Parietal lobe (tissue), 1 donor: ENCODE data around the gene CNDP2. TPM values are rescaled to one million over a fixed set of nuclear protein-coding genes. Genes with fewer than 3 reads are reported as not detected.

Source experiments
- total RNA-seq: library from RNA; depleted of rRNA; stranded (reverse); fragments of >200 nt; gene quantifications from one replicate; pipeline ENCODE4 v1.2.3, GENCODE V29; 2014

The CNDP2 gene
- 55.1 TPM for total RNA-seq

DNA sequence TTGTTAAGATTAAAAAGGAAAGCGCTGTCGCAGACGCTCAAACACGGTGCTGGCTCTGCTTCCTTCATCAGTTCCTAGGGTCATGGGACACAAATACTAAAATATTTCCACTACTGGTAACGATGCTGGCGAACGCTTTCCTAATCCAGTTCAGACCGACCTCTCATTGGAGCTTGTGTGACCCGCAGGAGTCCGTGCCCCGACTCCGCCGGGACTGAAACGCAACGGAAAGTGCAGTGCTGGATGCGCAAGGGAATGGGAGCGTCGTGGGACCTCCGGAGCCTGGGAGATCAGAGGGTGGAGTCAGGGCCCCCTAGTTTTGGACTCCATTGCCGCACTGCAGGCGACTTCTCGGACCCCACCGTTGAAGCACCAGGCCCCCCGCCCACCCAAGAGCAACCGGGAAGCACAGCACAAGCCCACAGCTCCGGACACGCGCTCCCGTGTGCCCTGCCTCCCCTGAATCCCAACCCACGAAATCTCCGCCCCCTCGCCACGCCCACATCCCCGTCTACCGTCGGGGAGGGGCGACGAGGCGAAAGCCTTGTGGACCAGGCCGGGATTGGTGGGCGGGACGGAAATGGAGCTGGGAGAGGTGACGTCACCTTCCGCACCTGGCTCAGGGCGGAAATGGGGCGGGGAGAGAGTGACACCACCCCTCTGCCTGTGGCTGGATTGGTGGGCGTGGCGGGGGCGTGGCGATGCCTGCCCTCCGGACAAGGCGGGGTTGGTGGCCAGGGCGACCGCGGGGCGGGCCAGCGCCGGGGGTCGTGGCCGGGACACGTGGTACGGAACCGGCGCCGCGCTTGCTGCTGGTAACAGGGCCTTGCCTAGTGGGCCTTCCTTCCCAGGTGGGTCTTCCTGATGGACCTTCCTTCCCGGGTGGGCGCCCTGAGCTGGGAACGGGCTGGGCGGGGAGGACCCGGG is at the start of gene CNDP2:
TSS of gene CNDP2 (plus strand) at position 783 of the 927 bp plus-strand sequence. CDS start 3,611 bp downstream, outside the sequence.

DNA sequence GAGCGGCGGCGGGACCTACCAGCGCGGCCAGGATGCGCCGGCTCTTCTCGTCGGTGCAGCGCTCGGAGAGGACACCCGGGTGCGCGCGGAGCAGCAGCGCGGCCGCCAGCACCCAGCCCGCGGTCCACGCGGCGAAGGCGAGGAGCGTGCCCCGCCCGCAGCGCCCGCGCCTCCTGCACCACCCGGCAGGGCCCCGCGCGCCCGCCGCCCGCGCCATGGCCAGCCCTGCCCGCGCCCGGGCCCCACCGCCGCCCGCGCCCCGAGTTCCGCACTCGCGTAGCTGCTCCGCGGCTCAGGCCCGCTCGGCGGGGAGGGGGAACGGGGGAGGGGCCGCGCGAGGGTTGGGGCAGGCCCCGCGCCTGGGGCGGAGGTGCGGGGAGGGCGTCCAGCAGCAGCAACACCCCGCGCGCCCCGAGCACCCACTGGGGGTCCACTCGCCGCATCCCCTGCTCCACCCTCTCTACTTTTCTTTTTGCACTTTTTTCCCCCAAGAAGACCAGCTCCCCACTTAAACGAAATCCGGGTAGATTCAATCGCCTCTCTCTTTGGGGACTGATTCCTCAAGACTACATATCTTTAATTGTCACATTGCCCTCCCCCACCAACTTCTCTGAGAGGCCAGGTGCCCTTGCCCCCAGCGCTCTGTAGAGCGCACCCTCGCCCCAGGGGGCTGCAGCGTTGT is 39.0 kb upstream of the CNDP2 start, which contains the start of gene DIPK1C:
TSS of gene DIPK1C (minus strand) at position 266 of the 682 bp plus-strand sequence. CDS start at position 217, 49 bp downstream.

DNA sequence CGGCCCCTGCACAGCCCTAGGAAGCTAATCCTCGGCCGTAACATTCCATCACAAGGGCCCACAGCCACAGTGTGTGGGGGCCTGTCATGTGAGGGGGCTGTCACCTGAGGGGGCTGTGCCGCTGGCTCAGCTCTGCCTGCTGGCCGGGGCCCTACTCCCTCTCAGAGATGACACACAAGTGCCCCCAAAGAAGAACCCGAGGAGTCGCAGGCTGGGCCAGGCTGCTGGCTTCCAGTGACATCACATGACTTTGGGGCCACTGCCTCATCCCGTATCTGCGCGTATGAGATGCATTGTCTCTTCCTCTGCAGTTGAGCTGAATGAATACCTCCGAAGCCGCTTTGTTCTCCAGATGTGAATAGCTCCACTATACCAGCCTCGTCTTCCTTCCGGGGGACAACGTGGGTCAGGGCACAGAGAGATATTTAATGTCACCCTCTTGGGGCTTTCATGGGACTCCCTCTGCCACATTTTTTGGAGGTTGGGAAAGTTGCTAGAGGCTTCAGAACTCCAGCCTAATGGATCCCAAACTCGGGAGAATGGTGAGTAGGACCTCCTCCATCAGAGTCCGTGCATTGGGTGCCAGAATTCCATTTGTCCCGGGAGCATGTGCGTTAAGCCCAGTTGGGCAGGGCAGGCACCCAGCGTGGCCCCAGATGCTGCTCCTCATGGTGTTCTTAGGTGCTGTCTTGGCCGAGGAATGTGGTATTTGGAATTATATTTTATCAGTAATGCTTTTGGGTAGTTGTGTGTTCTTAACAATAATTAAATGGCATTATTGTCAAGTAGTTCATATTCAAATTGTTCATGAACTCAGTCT is 38.2 kb downstream of the CNDP2 start, which contains the start of gene CNDP1:
TSS of gene CNDP1 (plus strand) at position 351 of the 820 bp plus-strand sequence. CDS start at position 519, 168 bp downstream.

Other genes with a start within 250 kb of the CNDP2 start
- gene CYB5A, start 204.4 kb upstream of the CNDP2 start, total RNA-seq, result 14.4 TPM
- not detected for gene C18orf63, start 180.5 kb upstream of the CNDP2 start, total RNA-seq
- 7.8 TPM for gene DIPK1C, start 39.1 kb upstream of the CNDP2 start, total RNA-seq
- 1.9 TPM for gene CNDP1, start 38.1 kb downstream of the CNDP2 start, total RNA-seq
- gene ZNF407, start 101.5 kb downstream of the CNDP2 start, total RNA-seq, result 46.0 TPM